ENCODE measurements around the gene CDYL2.
"Not testable (repeated sequence)": the region's sequence is repeated elsewhere in the genome, so short reads cannot be mapped to it uniquely, and the experiment has no call there.

CDYL2 gene

GRCh38 chr16:80672379-80672778 is 132.0 kb downstream of the CDYL2 start:
- no peak for DNase-seq (ENCODE audit: low read depth in 1 of 2, low spot score in 1 of 2)

GRCh38 chr16:80671281-80671849 is 133.0 kb downstream of the CDYL2 start:
- no peak for DNase-seq (ENCODE audit: low read depth in 1 of 2, low spot score in 1 of 2)

GRCh38 chr16:80670170-80670865 is 134.1 kb downstream of the CDYL2 start:
- DNase-seq (ENCODE audit: low read depth in 1 of 2, low spot score in 1 of 2), result no peak

- no peak for DNase-seq (ENCODE audit: low read depth in 1 of 2, low spot score in 1 of 2)
These were observed 134.7 kb downstream of the CDYL2 start for GRCh38 chr16:80669673-80670072.

- DNase-seq (ENCODE audit: low read depth in 1 of 2, low spot score in 1 of 2), result no peak
These were observed 136.5 kb downstream of the CDYL2 start for GRCh38 chr16:80667925-80668324.

- no peak for DNase-seq (ENCODE audit: low read depth in 1 of 2, low spot score in 1 of 2)
These were observed 137.2 kb downstream of the CDYL2 start for GRCh38 chr16:80667251-80667560.

GRCh38 chr16:80666378-80667250 is 137.8 kb downstream of the CDYL2 start:
- no peak for DNase-seq (ENCODE audit: low read depth in 1 of 2, low spot score in 1 of 2)

- no peak for DNase-seq (ENCODE audit: low read depth in 1 of 2, low spot score in 1 of 2)
These were observed 139.0 kb downstream of the CDYL2 start for GRCh38 chr16:80665356-80665755.

- no peak for DNase-seq (ENCODE audit: low read depth in 1 of 2, low spot score in 1 of 2)
These were observed 139.6 kb downstream of the CDYL2 start for GRCh38 chr16:80664786-80665185.

GRCh38 chr16:80664226-80664625 is 140.2 kb downstream of the CDYL2 start:
- no peak for DNase-seq (ENCODE audit: low read depth in 1 of 2, low spot score in 1 of 2)

GRCh38 chr16:80663078-80663477 is 141.3 kb downstream of the CDYL2 start:
- no peak for DNase-seq (ENCODE audit: low read depth in 1 of 2, low spot score in 1 of 2)

- no peak for DNase-seq (ENCODE audit: low read depth in 1 of 2, low spot score in 1 of 2)
These were observed 144.5 kb downstream of the CDYL2 start for GRCh38 chr16:80659865-80660264.

- peak in 1 of 2 donors; percentile 11 for DNase-seq (ENCODE audit: low read depth in 1 of 2, low spot score in 1 of 2)
These were observed 147.7 kb downstream of the CDYL2 start for GRCh38 chr16:80656711-80657150.

GRCh38 chr16:80656161-80656560 is 148.2 kb downstream of the CDYL2 start:
- no peak for DNase-seq (ENCODE audit: low read depth in 1 of 2, low spot score in 1 of 2)

GRCh38 chr16:80655751-80656150 is 148.6 kb downstream of the CDYL2 start:
- no peak for DNase-seq (ENCODE audit: low read depth in 1 of 2, low spot score in 1 of 2)

GRCh38 chr16:80654094-80654862 is 150.1 kb downstream of the CDYL2 start:
- no peak for DNase-seq (ENCODE audit: low read depth in 1 of 2, low spot score in 1 of 2)

GRCh38 chr16:80652441-80652840 is 152.0 kb downstream of the CDYL2 start:
- DNase-seq (ENCODE audit: low read depth in 1 of 2, low spot score in 1 of 2), result no peak

- DNase-seq (ENCODE audit: low read depth in 1 of 2, low spot score in 1 of 2), result not testable (repeated sequence)
These were observed 154.1 kb downstream of the CDYL2 start for GRCh38 chr16:80650281-80650680.

- no peak for DNase-seq (ENCODE audit: low read depth in 1 of 2, low spot score in 1 of 2)
These were observed 164.1 kb downstream of the CDYL2 start for GRCh38 chr16:80640316-80640715.

- no peak for DNase-seq (ENCODE audit: low read depth in 1 of 2, low spot score in 1 of 2)
These were observed 164.8 kb downstream of the CDYL2 start for GRCh38 chr16:80639636-80640035.

GRCh38 chr16:80637621-80638020 is 166.8 kb downstream of the CDYL2 start:
- DNase-seq (ENCODE audit: low read depth in 1 of 2, low spot score in 1 of 2), result no peak
